A549 (cell line): Measurements from ENCODE around the gene UTS2R.

ENCODE experiments used
- CTCF ChIP-seq: fragments of >200 bp; sonication (Bioruptor Twin); formaldehyde crosslinking; IDR thresholded peaks from 3 replicates; pipeline ENCODE4 v1.5.1; 2016
- EHMT2 ChIP-seq: fragments of 200-600 bp; sonication (generic); IDR thresholded peaks from 2 replicates; pipeline ENCODE4 v1.6.1; 2016; ENCODE audit warnings: antibody characterized with exemption, low read depth, mild to moderate bottlenecking, moderate library complexity
- EP300 ChIP-seq, 2 experiments: fragments of >200 bp; sonication (Bioruptor Twin); formaldehyde crosslinking; IDR thresholded peaks; 2 replicates in 1 of 2; 3 replicates in 1 of 2; pipeline ENCODE4 v1.6.1; 2016 to 2017
- HDAC2 ChIP-seq: fragments of 200-600 bp; sonication (generic); IDR thresholded peaks from 2 replicates; pipeline ENCODE4 v1.6.1; 2016
- JUNB ChIP-seq: fragments of >200 bp; sonication (Bioruptor Twin); formaldehyde crosslinking; IDR thresholded peaks from 2 replicates; pipeline ENCODE4 v1.6.1; 2016
- MYC ChIP-seq: IDR thresholded peaks from 2 replicates; pipeline ENCODE4 v1.6.1; 2012; ENCODE audit warnings: mild to moderate bottlenecking, inconsistent platforms, low read length, improper control_type of control experiment, borderline replicate concordance
- POLR2A ChIP-seq: IDR thresholded peaks from 2 replicates; pipeline ENCODE4 v1.6.1; 2012; ENCODE audit warnings: mild to moderate bottlenecking, low read length
- RAD21 ChIP-seq, 2 experiments: fragments of >200 bp in 1 of 2; sonication (Bioruptor Twin) in 1 of 2; formaldehyde crosslinking in 1 of 2; IDR thresholded peaks in 1 of 2; conservative IDR thresholded peaks in 1 of 2; 2 replicates in 1 of 2; 3 replicates in 1 of 2; pipeline ENCODE4 v1.6.1; 2012 to 2018; ENCODE audit warnings: inconsistent platforms in 1 of 2
- RCOR1 ChIP-seq: fragments of 150-350 bp; IDR thresholded peaks from 2 replicates; pipeline ENCODE4 v1.6.1; 2014; ENCODE audit warnings: antibody characterized with exemption, low read length, low read depth
- RNF2 ChIP-seq: fragments of 200-600 bp; sonication (generic); IDR thresholded peaks from 2 replicates; pipeline ENCODE4 v1.6.1; 2016; ENCODE audit warnings: low read depth, mild to moderate bottlenecking, antibody characterized with exemption, moderate library complexity, borderline replicate concordance
- SMC3 ChIP-seq: fragments of >200 bp; sonication (Bioruptor Twin); formaldehyde crosslinking; IDR thresholded peaks from 3 replicates; pipeline ENCODE4 v1.6.1; 2018; ENCODE audit warnings: inconsistent platforms
- USF2 ChIP-seq: fragments of 450-650 bp; IDR thresholded peaks from 2 replicates; pipeline ENCODE4 v1.6.1; 2014; ENCODE audit warnings: antibody characterized with exemption
- ZNF302 ChIP-seq: fragments of 250-450 bp; sonication (Bioruptor Pico); IDR thresholded peaks from 2 replicates; pipeline ENCODE4 v1.9.0; 2021; ENCODE audit warnings: inconsistent platforms, mild to moderate bottlenecking, moderate library complexity

- TF ChIP-seq RNF2 (no peak), POLR2A (no peak), EP300 (IDR thresholded peaks at IDR 0.05) (no peak), CTCF (no peak), MYC (no peak), USF2 (no peak), SMC3 (no peak), RAD21 (conservative IDR thresholded peaks at IDR 0.05 in 1 of 2, IDR thresholded peaks at IDR 0.05 in 1 of 2) (no peak), EHMT2 (no peak), JUNB (no peak), ZNF302 (CRISPR knock-in tag) (no peak), RCOR1 (no peak), HDAC2 (no peak)
Observed at GRCh38 chr17:82348866-82349265, 22.7 kb upstream of the UTS2R start.
